ENCODE data around the gene RRP36.

- no peak for TF ChIP-seq CTCF (IDR thresholded peaks at IDR 0.05; ENCODE audit: low read length)
- TF ChIP-seq EZH2 (IDR thresholded peaks at IDR 0.05; ENCODE audit: borderline replicate concordance, low read length), result no peak
These were observed 10.2 kb upstream of the RRP36 start for GRCh38 chr6:43011207-43011606.

All from OCI-LY1 (cell line).